ENCODE results near the gene ME1. TPM values are rescaled to one million over a fixed set of nuclear protein-coding genes. Genes with fewer than 3 reads are reported as not detected.

The ME1 gene
- total and polyA plus RNA-seq, 2 donors (not counting 3 experiments of a cell fraction or from before 2014, with no cell fraction given) = 7.3 to 29.3 TPM

- no peaks in the 10 kb centered on the region for H4K20me1 ChIP-seq (replicated peaks; ENCODE audit: control insufficient read depth, extremely low read depth, insufficient read depth, low read length)
- no peaks in the 10 kb centered on the region for H3K9me1 ChIP-seq (replicated peaks; ENCODE audit: control insufficient read depth, extremely low read depth, insufficient read depth, low read length)
- H3K9me3 ChIP-seq (replicated peaks; ENCODE audit: control insufficient read depth, insufficient read depth, low read length) = no peaks in the 10 kb centered on the region
- H3K27me3 ChIP-seq (ENCODE audit: control insufficient read depth in 2 of 2, insufficient read depth in 2 of 2, low read length in 2 of 2) = no peaks in the 10 kb centered on the region
- H2AFZ ChIP-seq (ENCODE audit: low read depth, low read length) = no peak overlapping the region
- H3K27ac ChIP-seq (ENCODE audit: insufficient read depth, low read depth, low read length) = no peak overlapping the region
- dilution Hi-C loops (cut with MboI; ENCODE audit: extremely low pct_ligation_motif_present, low sequenced_read_pairs) = no loop called here
- POLR2A ChIA-PET = no interaction called here
- no TSS peak for BruUV-seq (replicated peaks)
- intact Hi-C loops (cut with micrococcal nuclease) = no loop called here
- DNase-seq (ENCODE audit: low read depth, low spot score) (peak; percentile 41), FAIRE-seq (no peak)
- CTCF ChIA-PET = interaction anchor here (1.1 to 2.2 kb wide), 6 partner anchors 14 to 315 kb away, joined by 3 to 7 read pairs (median 3); no protein-coding TSS in a partner anchor
- peaks cover 3% of the 10 kb centered on the region for H3K4me1 ChIP-seq (ENCODE audit: control insufficient read depth, extremely low read depth, insufficient read depth, low read length)
- no peak overlapping the region for H3K9ac ChIP-seq (replicated peaks; ENCODE audit: extremely low read depth, insufficient read depth, low read length)
- H3K36me3 ChIP-seq (ENCODE audit: control insufficient read depth in 2 of 2, extremely low read depth in 1 of 2, insufficient read depth in 2 of 2, low read length in 2 of 2) = no peaks in the 10 kb centered on the region
- no peaks in the 10 kb centered on the region for H3K79me2 ChIP-seq (ENCODE audit: control insufficient read depth, insufficient read depth, low read length)
- H3K4me2 ChIP-seq (ENCODE audit: insufficient read depth, low read length) = no peak overlapping the region
- TF ChIP-seq EZH2 (IDR thresholded peaks at IDR 0.05; ENCODE audit: borderline replicate concordance, low read depth, low read length, severe bottlenecking) (no peak), CTCF (IDR thresholded peaks at IDR 0.05; ENCODE audit: extremely low read depth in 1 of 2, insufficient read depth in 1 of 2, low read depth in 1 of 2, low read length in 2 of 2) (no peak), JUN (IDR thresholded peaks at IDR 0.05; ENCODE audit: borderline replicate concordance, insufficient read depth, insufficient read length, low read depth) (no peak)
- H3K4me3 ChIP-seq (replicated peaks in 1 of 3; ENCODE audit: insufficient read depth in 1 of 3, low read depth in 1 of 3, low read length in 3 of 3) = no peak overlapping the region
Observed at GRCh38 chr6:83381949-83382348, 48.9 kb downstream of the ME1 start.

GRCh38 chr6:83378621-83379388, 52.0 kb downstream of the ME1 start:
- Histone ChIP-seq H3K4me2 (ENCODE audit: insufficient read depth, low read length) (no peak overlapping the region), H2AFZ (ENCODE audit: low read depth, low read length) (no peak overlapping the region), H3K9me1 (replicated peaks; ENCODE audit: control insufficient read depth, extremely low read depth, insufficient read depth, low read length) (no peaks in the 10 kb centered on the region), H3K9ac (replicated peaks; ENCODE audit: extremely low read depth, insufficient read depth, low read length) (no peak overlapping the region), H4K20me1 (replicated peaks; ENCODE audit: control insufficient read depth, extremely low read depth, insufficient read depth, low read length) (no peaks in the 10 kb centered on the region), H3K79me2 (ENCODE audit: control insufficient read depth, insufficient read depth, low read length) (no peaks in the 10 kb centered on the region), H3K27ac (ENCODE audit: insufficient read depth, low read depth, low read length) (no peak overlapping the region), H3K4me3 (replicated peaks in 1 of 3; ENCODE audit: insufficient read depth in 1 of 3, low read depth in 1 of 3, low read length in 3 of 3) (no peak overlapping the region), H3K36me3 (ENCODE audit: control insufficient read depth in 2 of 2, extremely low read depth in 1 of 2, insufficient read depth in 2 of 2, low read length in 2 of 2) (no peaks in the 10 kb centered on the region), H3K9me3 (replicated peaks; ENCODE audit: control insufficient read depth, insufficient read depth, low read length) (no peaks in the 10 kb centered on the region), H3K27me3 (ENCODE audit: control insufficient read depth in 2 of 2, insufficient read depth in 2 of 2, low read length in 2 of 2) (no peaks in the 10 kb centered on the region), H3K4me1 (ENCODE audit: control insufficient read depth, extremely low read depth, insufficient read depth, low read length) (peaks cover 3% of the 10 kb centered on the region)
- CTCF ChIA-PET = no interaction called here
- DNase-seq (ENCODE audit: low read depth, low spot score) (no peak), FAIRE-seq (no peak)
- no TSS peak for BruUV-seq (replicated peaks)
- POLR2A ChIA-PET = no interaction called here
- dilution Hi-C loops (cut with MboI; ENCODE audit: extremely low pct_ligation_motif_present, low sequenced_read_pairs) (no loop called here), intact Hi-C loops (cut with micrococcal nuclease) (no loop called here)
- no peak for TF ChIP-seq POLR2A (IDR thresholded peaks at IDR 0.05; ENCODE audit: low read depth, low read length)
- no peak for TF ChIP-seq MAX (IDR thresholded peaks at IDR 0.05; ENCODE audit: insufficient read depth, insufficient read length)
- TF ChIP-seq POLR2AphosphoS5 (IDR thresholded peaks at IDR 0.05; ENCODE audit: insufficient read depth, low read depth, low read length) = no peak
- no peak for TF ChIP-seq MYC (IDR thresholded peaks at IDR 0.05; ENCODE audit: low read depth, low read length)
- TF ChIP-seq JUN (IDR thresholded peaks at IDR 0.05; ENCODE audit: borderline replicate concordance, insufficient read depth, insufficient read length, low read depth) = no peak
- TF ChIP-seq GATA2 (IDR thresholded peaks at IDR 0.05; ENCODE audit: insufficient read depth, insufficient read length, low read depth, low read length) = no peak
- TF ChIP-seq FOS (IDR thresholded peaks at IDR 0.05; ENCODE audit: borderline replicate concordance, insufficient read depth, low read length) = no peak
- TF ChIP-seq EZH2 (IDR thresholded peaks at IDR 0.05; ENCODE audit: borderline replicate concordance, low read depth, low read length, severe bottlenecking) = no peak
- TF ChIP-seq CTCF (IDR thresholded peaks at IDR 0.05; ENCODE audit: extremely low read depth in 1 of 2, insufficient read depth in 1 of 2, low read depth in 1 of 2, low read length in 2 of 2) = no peak

Data from endothelial cell of umbilical vein (primary cell).